ENCODE results near the gene DNAH11. TPM values are rescaled to one million over a fixed set of nuclear protein-coding genes. Genes with fewer than 3 reads are reported as not detected.

DNAH11 gene
- total RNA-seq, 1 donor from 2014 or later, result 0.02 TPM

DNA sequence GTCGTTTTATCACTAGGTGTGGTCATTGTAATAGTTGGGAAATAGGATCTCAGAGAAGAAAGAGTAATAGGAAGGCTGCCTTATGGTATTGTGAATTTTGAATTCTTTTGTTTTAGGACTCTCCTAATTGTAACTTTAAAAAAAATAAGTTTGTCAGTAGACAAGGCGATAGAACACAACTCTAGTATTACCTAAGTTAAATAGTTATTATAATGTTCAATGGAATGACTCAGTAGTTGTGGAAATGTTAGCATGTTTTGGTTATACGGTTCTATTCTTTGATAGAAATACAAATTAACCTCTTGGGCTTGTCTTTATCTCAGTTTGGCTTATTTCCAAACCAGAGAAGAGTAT lies 1.4 kb downstream of the DNAH11 start:
- Mint-ChIP-seq H3K4me1 (ENCODE audit: low read depth) (peaks cover 12% of the 10 kb centered on the region), H3K4me3 (ENCODE audit: unreplicated experiment) (no peak overlapping the region), H3K27ac (ENCODE audit: unreplicated experiment) (no peak overlapping the region), H3K9me3 (ENCODE audit: low read depth) (no peaks in the 10 kb centered on the region), H3K27me3 (ENCODE audit: low read depth) (peaks cover 51% of the 10 kb centered on the region), H3K36me3 (ENCODE audit: low read depth) (no peaks in the 10 kb centered on the region)
- TF ChIP-seq, protein P1, sequence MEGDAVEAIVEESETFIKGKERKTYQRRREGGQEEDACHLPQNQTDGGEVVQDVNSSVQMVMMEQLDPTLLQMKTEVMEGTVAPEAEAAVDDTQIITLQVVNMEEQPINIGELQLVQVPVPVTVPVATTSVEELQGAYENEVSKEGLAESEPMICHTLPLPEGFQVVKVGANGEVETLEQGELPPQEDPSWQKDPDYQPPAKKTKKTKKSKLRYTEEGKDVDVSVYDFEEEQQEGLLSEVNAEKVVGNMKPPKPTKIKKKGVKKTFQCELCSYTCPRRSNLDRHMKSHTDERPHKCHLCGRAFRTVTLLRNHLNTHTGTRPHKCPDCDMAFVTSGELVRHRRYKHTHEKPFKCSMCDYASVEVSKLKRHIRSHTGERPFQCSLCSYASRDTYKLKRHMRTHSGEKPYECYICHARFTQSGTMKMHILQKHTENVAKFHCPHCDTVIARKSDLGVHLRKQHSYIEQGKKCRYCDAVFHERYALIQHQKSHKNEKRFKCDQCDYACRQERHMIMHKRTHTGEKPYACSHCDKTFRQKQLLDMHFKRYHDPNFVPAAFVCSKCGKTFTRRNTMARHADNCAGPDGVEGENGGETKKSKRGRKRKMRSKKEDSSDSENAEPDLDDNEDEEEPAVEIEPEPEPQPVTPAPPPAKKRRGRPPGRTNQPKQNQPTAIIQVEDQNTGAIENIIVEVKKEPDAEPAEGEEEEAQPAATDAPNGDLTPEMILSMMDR (IDR thresholded peaks at IDR 0.05), result no peak
- no peak for DNase-seq (ENCODE audit: low spot score)

DNA sequence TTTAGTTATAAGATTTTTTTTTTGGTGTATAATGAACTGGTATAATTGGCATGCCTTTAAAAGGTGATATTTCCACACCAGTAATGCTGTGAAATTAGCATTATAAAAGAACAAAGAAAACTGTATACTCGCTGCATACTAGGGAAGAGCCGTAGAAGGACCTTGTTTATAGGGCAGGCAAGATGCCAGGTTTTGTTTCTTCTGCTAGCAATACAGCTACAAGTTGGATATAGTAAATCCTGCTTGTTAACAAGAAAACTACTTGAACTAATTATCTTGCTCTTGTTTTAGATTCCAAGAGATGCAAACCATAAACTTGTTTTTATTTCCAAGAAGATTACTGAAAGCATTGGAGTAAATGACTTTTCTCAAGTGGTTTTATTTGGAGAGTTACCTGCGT lies 1.9 kb downstream of the DNAH11 start:
- Mint-ChIP-seq H3K27me3 (ENCODE audit: low read depth) (peaks cover 51% of the 10 kb centered on the region), H3K36me3 (ENCODE audit: low read depth) (no peaks in the 10 kb centered on the region), H3K4me1 (ENCODE audit: low read depth) (peaks cover 12% of the 10 kb centered on the region), H3K4me3 (ENCODE audit: unreplicated experiment) (no peak overlapping the region), H3K9me3 (ENCODE audit: low read depth) (no peaks in the 10 kb centered on the region), H3K27ac (ENCODE audit: unreplicated experiment) (no peak overlapping the region)
- TF ChIP-seq, protein P1 (IDR thresholded peaks at IDR 0.05), result no peak
- no peak for DNase-seq (ENCODE audit: low spot score)

DNA sequence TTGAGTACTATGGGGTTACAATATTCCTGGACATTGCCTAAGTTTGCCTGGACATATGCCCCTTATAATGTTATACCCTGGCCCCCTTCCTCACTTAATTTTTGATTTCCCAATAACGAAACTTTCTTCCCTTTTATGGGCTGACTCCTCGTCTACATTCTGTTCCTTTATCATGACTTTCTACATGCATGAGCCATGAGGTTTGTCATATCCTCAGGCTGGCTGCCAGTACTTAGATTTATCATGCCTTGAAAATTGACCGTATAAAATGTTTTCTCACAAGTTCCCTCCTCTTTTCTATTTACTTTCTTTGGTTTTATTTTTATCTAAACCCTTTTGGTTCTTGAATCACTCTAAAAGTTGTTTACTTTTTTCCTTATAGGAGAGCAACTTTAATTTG lies 4.7 kb downstream of the DNAH11 start:
- Mint-ChIP-seq H3K36me3 (ENCODE audit: low read depth) (no peaks in the 10 kb centered on the region), H3K4me3 (ENCODE audit: unreplicated experiment) (no peak overlapping the region), H3K4me1 (ENCODE audit: low read depth) (peaks cover 12% of the 10 kb centered on the region), H3K9me3 (ENCODE audit: low read depth) (no peaks in the 10 kb centered on the region), H3K27ac (ENCODE audit: unreplicated experiment) (no peak overlapping the region), H3K27me3 (ENCODE audit: low read depth) (peaks cover 30% of the 10 kb centered on the region)
- no peak for DNase-seq (ENCODE audit: low spot score)
- TF ChIP-seq, protein P1 (IDR thresholded peaks at IDR 0.05), result no peak

DNA sequence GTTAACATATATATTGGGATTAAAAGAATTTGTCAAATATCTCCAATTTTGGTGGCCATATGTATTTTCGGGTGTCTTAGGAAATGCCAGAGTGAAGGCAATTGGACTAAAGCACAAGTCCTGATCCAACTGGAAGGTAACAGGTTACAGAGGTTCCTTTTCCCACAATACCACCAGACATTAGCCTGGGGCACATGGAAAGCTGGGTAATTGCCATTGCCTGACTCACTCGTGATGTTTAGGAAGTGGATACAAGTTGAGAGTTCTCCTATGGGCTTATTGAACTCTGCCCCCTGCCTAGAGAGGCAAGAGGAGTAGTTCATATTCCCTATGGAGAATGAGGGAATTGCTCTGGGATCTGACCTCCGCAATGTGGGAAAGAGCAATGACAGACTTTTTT lies 5.7 kb downstream of the DNAH11 start:
- Mint-ChIP-seq H3K4me1 (ENCODE audit: low read depth) (peaks cover 7% of the 10 kb centered on the region), H3K9me3 (ENCODE audit: low read depth) (no peaks in the 10 kb centered on the region), H3K27ac (ENCODE audit: unreplicated experiment) (no peak overlapping the region), H3K27me3 (ENCODE audit: low read depth) (peaks cover 26% of the 10 kb centered on the region), H3K36me3 (ENCODE audit: low read depth) (no peaks in the 10 kb centered on the region), H3K4me3 (ENCODE audit: unreplicated experiment) (no peak overlapping the region)
- TF ChIP-seq, protein P1 (IDR thresholded peaks at IDR 0.05), result no peak
- no peak for DNase-seq (ENCODE audit: low spot score)

DNA sequence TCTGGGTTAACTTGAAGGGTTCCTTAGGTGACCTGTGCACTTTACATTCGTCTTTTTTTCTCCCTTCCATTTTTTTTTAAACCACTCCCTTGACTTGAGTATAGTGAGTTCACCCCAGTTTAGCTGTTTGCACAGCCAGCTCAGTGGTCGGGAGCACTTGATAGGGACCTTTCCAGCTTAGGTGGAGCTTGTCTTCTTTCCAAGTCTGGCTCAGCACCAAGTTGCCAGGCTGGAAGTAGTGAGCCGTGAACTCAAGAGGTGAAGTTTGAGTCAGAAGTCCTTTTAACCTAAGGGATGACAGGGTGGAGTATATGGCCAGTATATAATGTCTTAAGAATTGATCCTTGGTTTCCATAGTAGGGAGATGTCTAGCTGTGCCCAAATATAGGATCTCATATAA lies 7.2 kb downstream of the DNAH11 start:
- no peaks in the 10 kb centered on the region for H3K4me1 Mint-ChIP-seq (ENCODE audit: low read depth)

More for the DNA sequence above, 7.2 kb downstream of the DNAH11 start:
- Mint-ChIP-seq H3K9me3 (ENCODE audit: low read depth) (no peaks in the 10 kb centered on the region), H3K4me3 (ENCODE audit: unreplicated experiment) (no peak overlapping the region), H3K27ac (ENCODE audit: unreplicated experiment) (no peak overlapping the region), H3K36me3 (ENCODE audit: low read depth) (no peaks in the 10 kb centered on the region), H3K27me3 (ENCODE audit: low read depth) (peaks cover 18% of the 10 kb centered on the region)
- DNase-seq (ENCODE audit: low spot score), result no peak
- TF ChIP-seq, protein P1 (IDR thresholded peaks at IDR 0.05), result no peak

Measured in chondrocyte (in vitro differentiated cells).